ENCODE measurements around the gene HFM1. TPM values are rescaled to one million over a fixed set of nuclear protein-coding genes. Genes with fewer than 3 reads are reported as not detected.
A peak's percentile ranks its signal among the peaks of the same experiment; 100 is the strongest.

The HFM1 gene
- total and polyA plus RNA-seq, 4 donors = 1.2 to 3.0 TPM; not detected in 2

GRCh38 chr1:91338501-91338900 lies 66.1 kb downstream of the HFM1 start:
- H3K4me1 ChIP-seq (ENCODE audit: control insufficient read depth in 1 of 2, insufficient read depth in 2 of 2, low read length in 2 of 2) = no peaks in the 10 kb centered on the region
- H3K27me3 ChIP-seq (ENCODE audit: control insufficient read depth in 1 of 2, insufficient read depth in 2 of 2, low read length in 1 of 2) = no peaks in the 10 kb centered on the region
- H3K36me3 ChIP-seq (ENCODE audit: control insufficient read depth in 1 of 2, insufficient read depth in 2 of 2, low read length in 1 of 2) = no peaks in the 10 kb centered on the region
- intact Hi-C loops (cut with DNase I) = no loop called here
- H3K9me3 ChIP-seq (ENCODE audit: control insufficient read depth, low read length) = no peaks in the 10 kb centered on the region
- DNase-seq (no peak), ATAC-seq (ENCODE audit: low FRiP score) (peak; percentile 36)
- no peak overlapping the region for H3K4me3 ChIP-seq (ENCODE audit: low read length in 2 of 2)
- WGBS, 2 donors = 96 to 97% methylated on average over 7 of the region's 7 CpGs
- no peak overlapping the region for H3K27ac ChIP-seq (ENCODE audit: low read depth in 1 of 2, low read length in 2 of 2)

GRCh38 chr1:91335603-91336002 lies 69.0 kb downstream of the HFM1 start:
- H3K36me3 ChIP-seq (ENCODE audit: control insufficient read depth in 1 of 2, insufficient read depth in 2 of 2, low read length in 1 of 2) = no peaks in the 10 kb centered on the region
- no peak overlapping the region for H3K27ac ChIP-seq (ENCODE audit: low read depth in 1 of 2, low read length in 2 of 2)
- intact Hi-C loops (cut with DNase I) = no loop called here
- no peak overlapping the region for H3K4me3 ChIP-seq (ENCODE audit: low read length in 2 of 2)
- WGBS, 2 donors = 64 to 67% methylated on average over 2 of the region's 2 CpGs
- H3K27me3 ChIP-seq (ENCODE audit: control insufficient read depth in 1 of 2, insufficient read depth in 2 of 2, low read length in 1 of 2) = no peaks in the 10 kb centered on the region
- DNase-seq (no peak), ATAC-seq (ENCODE audit: low FRiP score) (no peak)
- H3K4me1 ChIP-seq (ENCODE audit: control insufficient read depth in 1 of 2, insufficient read depth in 2 of 2, low read length in 2 of 2) = no peaks in the 10 kb centered on the region
- no peaks in the 10 kb centered on the region for H3K9me3 ChIP-seq (ENCODE audit: control insufficient read depth, low read length)

GRCh38 chr1:91334856-91335255 lies 69.8 kb downstream of the HFM1 start:
- H3K9me3 ChIP-seq (ENCODE audit: control insufficient read depth, low read length) = peaks cover under 1% of the 10 kb centered on the region
- H3K27ac ChIP-seq (ENCODE audit: low read depth in 1 of 2, low read length in 2 of 2) = no peak overlapping the region
- no peak for ATAC-seq (ENCODE audit: low FRiP score)
- H3K27me3 ChIP-seq (ENCODE audit: control insufficient read depth in 1 of 2, insufficient read depth in 2 of 2, low read length in 1 of 2) = no peaks in the 10 kb centered on the region
- no peaks in the 10 kb centered on the region for H3K4me1 ChIP-seq (ENCODE audit: control insufficient read depth in 1 of 2, insufficient read depth in 2 of 2, low read length in 2 of 2)
- no peak for DNase-seq
- intact Hi-C loops (cut with DNase I) = no loop called here
- H3K4me3 ChIP-seq (ENCODE audit: low read length in 2 of 2) = no peak overlapping the region
- WGBS, 2 donors = 64 to 67% methylated on average over 4 of the region's 4 CpGs
- no peaks in the 10 kb centered on the region for H3K36me3 ChIP-seq (ENCODE audit: control insufficient read depth in 1 of 2, insufficient read depth in 2 of 2, low read length in 1 of 2)

- no peaks in the 10 kb centered on the region for H3K36me3 ChIP-seq (ENCODE audit: control insufficient read depth in 1 of 2, insufficient read depth in 2 of 2, low read length in 1 of 2)
- WGBS, 2 donors = 92 to 94% methylated on average over 2 of the region's 2 CpGs
- H3K27ac ChIP-seq (ENCODE audit: low read depth in 1 of 2, low read length in 2 of 2) = no peak overlapping the region
- DNase-seq (no peak), ATAC-seq (ENCODE audit: low FRiP score) (no peak)
- no peaks in the 10 kb centered on the region for H3K4me1 ChIP-seq (ENCODE audit: control insufficient read depth in 1 of 2, insufficient read depth in 2 of 2, low read length in 2 of 2)
- no peak overlapping the region for H3K4me3 ChIP-seq (ENCODE audit: low read length in 2 of 2)
- intact Hi-C loops (cut with DNase I) = no loop called here
- peaks cover 2% of the 10 kb centered on the region for H3K9me3 ChIP-seq (ENCODE audit: control insufficient read depth, low read length)
- no peaks in the 10 kb centered on the region for H3K27me3 ChIP-seq (ENCODE audit: control insufficient read depth in 1 of 2, insufficient read depth in 2 of 2, low read length in 1 of 2)
Observed at GRCh38 chr1:91325456-91325855, 79.2 kb downstream of the HFM1 start.

- intact Hi-C loops (cut with DNase I) = no loop called here
- Histone ChIP-seq H3K27me3 (ENCODE audit: control insufficient read depth in 1 of 2, insufficient read depth in 2 of 2, low read length in 1 of 2) (no peaks in the 10 kb centered on the region), H3K4me1 (ENCODE audit: control insufficient read depth in 1 of 2, insufficient read depth in 2 of 2, low read length in 2 of 2) (no peaks in the 10 kb centered on the region), H3K27ac (ENCODE audit: low read depth in 1 of 2, low read length in 2 of 2) (no peak overlapping the region), H3K4me3 (ENCODE audit: low read length in 2 of 2) (no peak overlapping the region), H3K9me3 (ENCODE audit: control insufficient read depth, low read length) (no peaks in the 10 kb centered on the region), H3K36me3 (ENCODE audit: control insufficient read depth in 1 of 2, insufficient read depth in 2 of 2, low read length in 1 of 2) (no peaks in the 10 kb centered on the region)
- ATAC-seq (ENCODE audit: low FRiP score) = no peak
- WGBS, 2 donors = 76 to 89% methylated on average over 2 of the region's 2 CpGs
- DNase-seq = no peak
Observed at GRCh38 chr1:91314643-91315042, 90.0 kb downstream of the HFM1 start.

GRCh38 chr1:91311672-91312071 lies 93.0 kb downstream of the HFM1 start:
- Histone ChIP-seq H3K4me1 (ENCODE audit: control insufficient read depth in 1 of 2, insufficient read depth in 2 of 2, low read length in 2 of 2) (no peaks in the 10 kb centered on the region), H3K27ac (ENCODE audit: low read depth in 1 of 2, low read length in 2 of 2) (no peak overlapping the region), H3K9me3 (ENCODE audit: control insufficient read depth, low read length) (no peaks in the 10 kb centered on the region), H3K27me3 (ENCODE audit: control insufficient read depth in 1 of 2, insufficient read depth in 2 of 2, low read length in 1 of 2) (no peaks in the 10 kb centered on the region), H3K4me3 (ENCODE audit: low read length in 2 of 2) (no peak overlapping the region), H3K36me3 (ENCODE audit: control insufficient read depth in 1 of 2, insufficient read depth in 2 of 2, low read length in 1 of 2) (no peaks in the 10 kb centered on the region)
- WGBS, 2 donors = 81 to 91% methylated on average over 2 of the region's 2 CpGs
- DNase-seq = no peak
- intact Hi-C loops (cut with DNase I) = no loop called here
- no peak for ATAC-seq (ENCODE audit: low FRiP score)

GRCh38 chr1:91308544-91308943 lies 96.1 kb downstream of the HFM1 start:
- ATAC-seq (ENCODE audit: low FRiP score) = no peak

GRCh38 chr1:91307784-91308409 lies 96.7 kb downstream of the HFM1 start:
- Histone ChIP-seq H3K27me3 (ENCODE audit: control insufficient read depth in 1 of 2, insufficient read depth in 2 of 2, low read length in 1 of 2) (no peaks in the 10 kb centered on the region), H3K4me1 (ENCODE audit: control insufficient read depth in 1 of 2, insufficient read depth in 2 of 2, low read length in 2 of 2) (no peaks in the 10 kb centered on the region), H3K4me3 (ENCODE audit: low read length in 2 of 2) (no peak overlapping the region), H3K27ac (ENCODE audit: low read depth in 1 of 2, low read length in 2 of 2) (no peak overlapping the region), H3K9me3 (ENCODE audit: control insufficient read depth, low read length) (no peaks in the 10 kb centered on the region), H3K36me3 (ENCODE audit: control insufficient read depth in 1 of 2, insufficient read depth in 2 of 2, low read length in 1 of 2) (no peaks in the 10 kb centered on the region)
- ATAC-seq (ENCODE audit: low FRiP score) (no peak), DNase-seq (no peak)
- intact Hi-C loops (cut with DNase I) = no loop called here
- whole genome bisulfite sequencing, 2 donors = 96 to 97% methylated on average over 1 of the region's 1 CpG

More at GRCh38 chr1:91308544-91308943, 96.1 kb downstream of the HFM1 start:
- no peak for DNase-seq
- Histone ChIP-seq H3K4me3 (ENCODE audit: low read length in 2 of 2) (no peak overlapping the region), H3K27me3 (ENCODE audit: control insufficient read depth in 1 of 2, insufficient read depth in 2 of 2, low read length in 1 of 2) (no peaks in the 10 kb centered on the region), H3K4me1 (ENCODE audit: control insufficient read depth in 1 of 2, insufficient read depth in 2 of 2, low read length in 2 of 2) (no peaks in the 10 kb centered on the region), H3K27ac (ENCODE audit: low read depth in 1 of 2, low read length in 2 of 2) (no peak overlapping the region), H3K9me3 (ENCODE audit: control insufficient read depth, low read length) (no peaks in the 10 kb centered on the region), H3K36me3 (ENCODE audit: control insufficient read depth in 1 of 2, insufficient read depth in 2 of 2, low read length in 1 of 2) (no peaks in the 10 kb centered on the region)
- intact Hi-C loops (cut with DNase I) = no loop called here

- intact Hi-C loops (cut with DNase I) = no loop called here
- 89 to 96% methylated on average over 1 of the region's 1 CpG for WGBS, 2 donors
- ATAC-seq (ENCODE audit: low FRiP score) (no peak), DNase-seq (no peak)
- H3K27me3 ChIP-seq (ENCODE audit: control insufficient read depth in 1 of 2, insufficient read depth in 2 of 2, low read length in 1 of 2) = no peaks in the 10 kb centered on the region
- no peaks in the 10 kb centered on the region for H3K36me3 ChIP-seq (ENCODE audit: control insufficient read depth in 1 of 2, insufficient read depth in 2 of 2, low read length in 1 of 2)
- H3K27ac ChIP-seq (ENCODE audit: low read depth in 1 of 2, low read length in 2 of 2) = no peak overlapping the region
- H3K4me3 ChIP-seq (ENCODE audit: low read length in 2 of 2) = no peak overlapping the region
- H3K9me3 ChIP-seq (ENCODE audit: control insufficient read depth, low read length) = no peaks in the 10 kb centered on the region
- H3K4me1 ChIP-seq (ENCODE audit: control insufficient read depth in 1 of 2, insufficient read depth in 2 of 2, low read length in 2 of 2) = no peaks in the 10 kb centered on the region
Observed at GRCh38 chr1:91303165-91303564, 101.5 kb downstream of the HFM1 start.
